GM19099 (cell line): ENCODE data around the gene KLK4.

Experiments
- POLR2A ChIP-seq: IDR thresholded peaks from 3 replicates; pipeline ENCODE4 v1.6.1; 2011; ENCODE audit warnings: low read depth; ENCODE audit not compliant: insufficient read length; ENCODE audit errors: extremely low read depth

Gene KLK4

GRCh38 chr19:50898018-50898417 is 13.2 kb downstream of the KLK4 start:
- TF ChIP-seq POLR2A: no peak

GRCh38 chr19:50897612-50898011 is 13.6 kb downstream of the KLK4 start:
- no peak for TF ChIP-seq POLR2A

GRCh38 chr19:50897191-50897607 is 14.0 kb downstream of the KLK4 start:
- peak; percentile 3 for TF ChIP-seq POLR2A

- TF ChIP-seq POLR2A: peak; percentile 23
These were observed 14.5 kb downstream of the KLK4 start for GRCh38 chr19:50896591-50897190.

GRCh38 chr19:50894478-50895356 is 16.5 kb downstream of the KLK4 start:
- TF ChIP-seq POLR2A: no peak

- TF ChIP-seq POLR2A: no peak
These were observed 18.0 kb downstream of the KLK4 start for GRCh38 chr19:50893047-50893736.

- TF ChIP-seq POLR2A: no peak
These were observed 20.0 kb downstream of the KLK4 start for GRCh38 chr19:50891253-50891625.

GRCh38 chr19:50890422-50891252 is 20.6 kb downstream of the KLK4 start:
- no peak for TF ChIP-seq POLR2A

- TF ChIP-seq POLR2A: no peak
These were observed 21.6 kb downstream of the KLK4 start for GRCh38 chr19:50889638-50890037.

- no peak for TF ChIP-seq POLR2A
These were observed 29.0 kb downstream of the KLK4 start for GRCh38 chr19:50882188-50882587.

GRCh38 chr19:50880241-50880640 is 31.0 kb downstream of the KLK4 start:
- TF ChIP-seq POLR2A: no peak

GRCh38 chr19:50878851-50879250 is 32.3 kb downstream of the KLK4 start:
- TF ChIP-seq POLR2A: no peak

GRCh38 chr19:50877338-50877737 is 33.9 kb downstream of the KLK4 start:
- no peak for TF ChIP-seq POLR2A

- TF ChIP-seq POLR2A: no peak
These were observed 34.7 kb downstream of the KLK4 start for GRCh38 chr19:50876456-50876855.
